ENCODE results near the gene OSMR. TPM values are rescaled to one million over a fixed set of nuclear protein-coding genes. Genes with fewer than 3 reads are reported as not detected.
"Not testable (repeated sequence)": the region's sequence is repeated elsewhere in the genome, so short reads cannot be mapped to it uniquely, and the experiment has no call there.

OSMR gene
- total RNA-seq, 2 donors from 2014 or later = 24.9 to 60.6 TPM

- intact Hi-C loops (cut with DNase I) = no loop called here
- DNase-seq = no peak
- no peak for ATAC-seq
These were observed 21.0 kb upstream of the OSMR start for GRCh38 chr5:38824821-38825220.

- no peak for DNase-seq
- intact Hi-C loops (cut with DNase I) = no loop called here
- no peak for ATAC-seq
These were observed 20.3 kb upstream of the OSMR start for GRCh38 chr5:38825494-38825893.

GRCh38 chr5:38827525-38827924, 18.3 kb upstream of the OSMR start:
- ATAC-seq = no peak
- intact Hi-C loops (cut with DNase I) = no loop called here
- no peak for DNase-seq

GRCh38 chr5:38830521-38831051, 15.2 kb upstream of the OSMR start:
- no peak for DNase-seq
- intact Hi-C loops (cut with DNase I) = loop anchor here in 1 of 2 donors (5.0 kb wide), 1 partner anchor 92 kb away; no protein-coding TSS in a partner anchor
- ATAC-seq = peak in 1 of 2 donors; percentile 38

GRCh38 chr5:38831117-38831516, 14.7 kb upstream of the OSMR start:
- no peak for ATAC-seq
- no peak for DNase-seq
- intact Hi-C loops (cut with DNase I) = loop anchor here in 1 of 2 donors (5.0 kb wide), 1 partner anchor 91 kb away; no protein-coding TSS in a partner anchor

- intact Hi-C loops (cut with DNase I) = loop anchor here in 1 of 2 donors (5.0 kb wide), 1 partner anchor 90 kb away; no protein-coding TSS in a partner anchor
- DNase-seq = no peak
- ATAC-seq = peak; percentile 50 to 64
These were observed 13.9 kb upstream of the OSMR start for GRCh38 chr5:38831909-38832308.

- intact Hi-C loops (cut with DNase I) = loop anchor here in 1 of 2 donors (5.0 kb wide), 1 partner anchor 89 kb away; no protein-coding TSS in a partner anchor
- no peak for DNase-seq
- ATAC-seq = no peak
These were observed 13.0 kb upstream of the OSMR start for GRCh38 chr5:38832810-38833209.

GRCh38 chr5:38835887-38836286, 9.9 kb upstream of the OSMR start:
- intact Hi-C loops (cut with DNase I) = no loop called here
- peak in 1 of 2 donors; percentile 75 for ATAC-seq
- DNase-seq = no peak

GRCh38 chr5:38837416-38837815, 8.4 kb upstream of the OSMR start:
- ATAC-seq (no peak), DNase-seq (no peak)
- intact Hi-C loops (cut with DNase I) = no loop called here

GRCh38 chr5:38837932-38838331, 7.9 kb upstream of the OSMR start:
- no peak for DNase-seq
- no peak for ATAC-seq
- intact Hi-C loops (cut with DNase I) = no loop called here

- DNase-seq = no peak
- ATAC-seq = no peak
- intact Hi-C loops (cut with DNase I) = no loop called here
These were observed 2.1 kb upstream of the OSMR start for GRCh38 chr5:38843665-38844064.

GRCh38 chr5:38846379-38847011, 683 bp downstream of the OSMR start:
- DNase-seq (no peak), ATAC-seq (peak in 1 of 2 donors; percentile 3)
- intact Hi-C loops (cut with DNase I) = no loop called here

GRCh38 chr5:38847559-38848347, 1.9 kb downstream of the OSMR start:
- DNase-seq (no peak), ATAC-seq (no peak)
- intact Hi-C loops (cut with DNase I) = no loop called here

GRCh38 chr5:38848637-38849036, 2.8 kb downstream of the OSMR start:
- DNase-seq (no peak), ATAC-seq (no peak)
- intact Hi-C loops (cut with DNase I) = no loop called here

- intact Hi-C loops (cut with DNase I); DNase-seq; ATAC-seq: not testable (repeated sequence)
These were observed 5.8 kb downstream of the OSMR start for GRCh38 chr5:38851640-38852039.

- ATAC-seq (peak; percentile 39 to 44), DNase-seq (no peak)
- intact Hi-C loops (cut with DNase I) = no loop called here
These were observed 8.1 kb downstream of the OSMR start for GRCh38 chr5:38853753-38854470.

- intact Hi-C loops (cut with DNase I) = no loop called here
- ATAC-seq = no peak
These were observed 9.1 kb downstream of the OSMR start for GRCh38 chr5:38854907-38855306.

GRCh38 chr5:38856660-38857059, 10.8 kb downstream of the OSMR start:
- DNase-seq (no peak), ATAC-seq (no peak)
- intact Hi-C loops (cut with DNase I) = no loop called here

More at GRCh38 chr5:38854907-38855306, 9.1 kb downstream of the OSMR start:
- no peak for DNase-seq

GRCh38 chr5:38858839-38859238, 13.0 kb downstream of the OSMR start:
- DNase-seq = no peak
- ATAC-seq = no peak
- intact Hi-C loops (cut with DNase I) = no loop called here

All from left cardiac atrium (tissue), 4 donors.